SK-N-SH (cell line): Measurements from ENCODE around the gene AURKB. TPM values are rescaled to one million over a fixed set of nuclear protein-coding genes. Genes with fewer than 3 reads are reported as not detected.
A peak's percentile ranks its signal among the peaks of the same experiment; 100 is the strongest.

ENCODE experiments used
- CTCF ChIA-PET: fragments of 300-600, 350-600 bp; formaldehyde crosslinking; extraction: SDS; loops from one replicate; lab custom pipeline; 2021; lab: Yijun Ruan, JAX
- POLR2A ChIA-PET: fragments of 350-600 bp; sonication (Branson Sonifier 250); formaldehyde crosslinking; extraction: SDS; loops from one replicate; lab custom pipeline; 2020; ENCODE audit warnings: antibody characterized with exemption, inconsistent platforms; lab: Yijun Ruan, JAX
- DNase-seq: peaks from one replicate; pipeline ENCODE4 v3.0.0; 2012
- H2AFZ ChIP-seq: fragments of 200-600 bp; sonication (generic); 2 replicates; pipeline ENCODE4 v1.8.1; 2016; ENCODE audit warnings: antibody characterized with exemption, mild to moderate bottlenecking, low read depth
- H3F3A ChIP-seq: fragments of 200-600 bp; sonication (generic); replicated peaks from 2 replicates; pipeline ENCODE3; 2016; ENCODE audit warnings: antibody characterized with exemption, mild to moderate bottlenecking; ENCODE audit not compliant: insufficient read depth
- H3K27ac ChIP-seq, 2 experiments: fragments of 200-500 bp in 1 of 2; fragments of 200-600 bp in 1 of 2; sonication (Bioruptor generic) in 1 of 2; sonication (generic), shearing (Covaris generic) in 1 of 2; 2 replicates each; pipeline versions ENCODE4 v1.5.1 to v1.6.1; 2014 to 2016; ENCODE audit warnings: low read depth in 2 of 2, inconsistent platforms in 1 of 2, low read length in 1 of 2, mild to moderate bottlenecking in 1 of 2, mixed read lengths in 1 of 2
- H3K27me3 ChIP-seq: fragments of 200-600 bp; sonication (generic), shearing (Covaris generic); 2 replicates; pipeline ENCODE4 v1.6.1; 2016; ENCODE audit warnings: mixed run types; ENCODE audit not compliant: insufficient read depth
- H3K36me3 ChIP-seq, 2 experiments: fragments of 200-500 bp in 1 of 2; fragments of 200-600 bp in 1 of 2; sonication (Bioruptor generic) in 1 of 2; sonication (generic) in 1 of 2; replicated peaks in 1 of 2; 2 replicates each; pipeline versions ENCODE3 to v1.5.1; 2014 to 2016; ENCODE audit warnings: low read length in 1 of 2, mild to moderate bottlenecking in 1 of 2; ENCODE audit not compliant: insufficient read depth in 2 of 2, control insufficient read depth in 1 of 2
- H3K4me1 ChIP-seq, 2 experiments: fragments of 200-500 bp in 1 of 2; fragments of 200-600 bp in 1 of 2; sonication (Bioruptor generic) in 1 of 2; sonication (generic), shearing (Covaris generic) in 1 of 2; 2 replicates each; pipeline versions ENCODE4 v1.5.1 to v1.6.1; 2014 to 2016; ENCODE audit warnings: low read depth in 1 of 2, low read length in 1 of 2, mixed run types in 1 of 2; ENCODE audit not compliant: insufficient read depth in 2 of 2, control insufficient read depth in 1 of 2
- H3K4me2 ChIP-seq: fragments of 200-600 bp; sonication (generic), shearing (Covaris generic); 2 replicates; pipeline ENCODE4 v1.6.1; 2017; ENCODE audit warnings: mixed run types
- H3K4me3 ChIP-seq, 2 experiments: fragments of 200-500 bp in 1 of 2; fragments of 200-600 bp in 1 of 2; sonication (Bioruptor generic) in 1 of 2; sonication (generic), shearing (Covaris generic) in 1 of 2; 2 replicates each; pipeline versions ENCODE4 v1.5.1 to v1.8.1; 2014 to 2016; ENCODE audit warnings: low read depth in 2 of 2, inconsistent platforms in 1 of 2, low read length in 1 of 2, mild to moderate bottlenecking in 1 of 2, mixed read lengths in 1 of 2, moderate library complexity in 1 of 2
- H3K79me2 ChIP-seq: fragments of 200-600 bp; sonication (generic); 2 replicates; pipeline ENCODE4 v1.8.1; 2017; ENCODE audit warnings: mild to moderate bottlenecking; ENCODE audit not compliant: insufficient read depth
- H3K9ac ChIP-seq: fragments of 200-600 bp; sonication (generic); 2 replicates; pipeline ENCODE4 v1.6.1; 2017; ENCODE audit warnings: mixed run types
- H3K9me2 ChIP-seq: fragments of 200-600 bp; sonication (generic); 2 replicates; pipeline ENCODE4 v1.6.1; 2017; ENCODE audit warnings: mixed run types
- H3K9me3 ChIP-seq: fragments of 200-600 bp; sonication (generic); 2 replicates; pipeline ENCODE4 v1.6.1; 2017; ENCODE audit warnings: mixed run types, mild to moderate bottlenecking, moderate library complexity
- H4K20me1 ChIP-seq: fragments of 200-600 bp; sonication (generic); 2 replicates; pipeline ENCODE4 v1.6.1; 2017; ENCODE audit warnings: mild to moderate bottlenecking, mixed run types; ENCODE audit not compliant: insufficient read depth
- CHD2 ChIP-seq: fragments of 150-350 bp; IDR thresholded peaks from 2 replicates; pipeline ENCODE4 v1.6.1; 2018; ENCODE audit warnings: low read length; ENCODE audit not compliant: partially characterized antibody
- ELF1 ChIP-seq: IDR thresholded peaks from 2 replicates; pipeline ENCODE4 v1.4.0; 2012
- EP300 ChIP-seq, 2 experiments: IDR thresholded peaks; 2 replicates each; pipeline versions ENCODE4 v1.4.0 to v1.6.1; 2012; ENCODE audit warnings: borderline replicate concordance in 1 of 2, low read depth in 1 of 2, low read length in 1 of 2
- EZH2phosphoT487 ChIP-seq: fragments of 200-600 bp; sonication (generic); IDR thresholded peaks from 2 replicates; pipeline ENCODE4 v1.6.1; 2017; ENCODE audit warnings: low read depth, mixed run types, mild to moderate bottlenecking, antibody characterized with exemption, moderate library complexity, borderline replicate concordance
- FOSL2 ChIP-seq: IDR thresholded peaks from 2 replicates; pipeline ENCODE4 v1.4.0; 2012; ENCODE audit warnings: low read depth, mild to moderate bottlenecking, moderate library complexity, borderline replicate concordance
- FOXJ3 ChIP-seq: sonication (generic); formaldehyde crosslinking; IDR thresholded peaks from 2 replicates; pipeline ENCODE4 v1.5.1; 2020; ENCODE audit warnings: mild to moderate bottlenecking, missing genetic modification reagents
- GABPA ChIP-seq: IDR thresholded peaks from 2 replicates; pipeline ENCODE4 v1.4.0; 2012; ENCODE audit warnings: low read depth, mild to moderate bottlenecking
- GATA2 ChIP-seq: sonication (generic); formaldehyde crosslinking; IDR thresholded peaks from 2 replicates; pipeline ENCODE4 v1.5.0; 2020; ENCODE audit warnings: mild to moderate bottlenecking, missing genetic modification reagents
- MEF2A ChIP-seq: IDR thresholded peaks from 2 replicates; pipeline ENCODE4 v1.4.0; 2012; ENCODE audit warnings: low read depth, borderline replicate concordance
- MXI1 ChIP-seq: IDR thresholded peaks from 2 replicates; pipeline ENCODE4 v1.6.1; 2012; ENCODE audit warnings: mild to moderate bottlenecking, low read depth, low read length, improper control_type of control experiment
- NFIC ChIP-seq: IDR thresholded peaks from 2 replicates; pipeline ENCODE4 v1.4.0; 2012; ENCODE audit warnings: borderline replicate concordance
- NRF1 ChIP-seq: IDR thresholded peaks from 2 replicates; pipeline ENCODE4 v1.6.1; 2012; ENCODE audit warnings: low read depth, mild to moderate bottlenecking, low read length
- POLR2AphosphoS5 ChIP-seq: IDR thresholded peaks from 2 replicates; pipeline ENCODE4 v1.6.1; 2012; ENCODE audit warnings: low read depth, low read length
- RCOR1 ChIP-seq: fragments of 150-350 bp; IDR thresholded peaks from 2 replicates; pipeline ENCODE4 v1.6.1; 2017; ENCODE audit warnings: antibody characterized with exemption, low read length
- RFX5 ChIP-seq: IDR thresholded peaks from 2 replicates; pipeline ENCODE4 v1.6.1; 2012; ENCODE audit warnings: mild to moderate bottlenecking, improper control_type of control experiment, low read length
- SIN3A ChIP-seq: IDR thresholded peaks from 2 replicates; pipeline ENCODE4 v1.6.1; 2012; ENCODE audit warnings: low read depth, mild to moderate bottlenecking, low read length, moderate library complexity, borderline replicate concordance
- SMC3 ChIP-seq: IDR thresholded peaks from 2 replicates; pipeline ENCODE4 v1.6.1; 2012; ENCODE audit warnings: low read depth, low read length, improper control_type of control experiment
- TEAD4 ChIP-seq: IDR thresholded peaks from 2 replicates; pipeline ENCODE4 v1.4.0; 2012; ENCODE audit warnings: mild to moderate bottlenecking, borderline replicate concordance; ENCODE audit not compliant: insufficient read depth
- YY1 ChIP-seq: IDR thresholded peaks from 2 replicates; pipeline ENCODE4 v1.4.0; 2012; ENCODE audit warnings: low read depth, mild to moderate bottlenecking
- WGBS: methylation state at CpG from one replicate; pipeline ENCODE4 v1.1.6; 2017; ENCODE audit warnings: low lambda C conversion rate; 5-methylcytosine and 5-hydroxymethylcytosine counted together
- polyA plus RNA-seq, 3 experiments: library from polyadenylated mRNA; depleted of rRNA; stranded (reverse); fragments of >200 nt; gene quantifications; 2 replicates each; pipeline ENCODE4 v1.2.3, GENCODE V29; 2012
- TF ChIP-seq, protein P1 (sequence below): IDR thresholded peaks from 2 replicates; pipeline ENCODE4 v1.4.0; 2012; ENCODE audit warnings: low read depth, borderline replicate concordance

AURKB gene
- polyA plus RNA-seq, 1 of the 3 experiments (the other 2 are of a cell fraction) = 43.9 TPM

DNA sequence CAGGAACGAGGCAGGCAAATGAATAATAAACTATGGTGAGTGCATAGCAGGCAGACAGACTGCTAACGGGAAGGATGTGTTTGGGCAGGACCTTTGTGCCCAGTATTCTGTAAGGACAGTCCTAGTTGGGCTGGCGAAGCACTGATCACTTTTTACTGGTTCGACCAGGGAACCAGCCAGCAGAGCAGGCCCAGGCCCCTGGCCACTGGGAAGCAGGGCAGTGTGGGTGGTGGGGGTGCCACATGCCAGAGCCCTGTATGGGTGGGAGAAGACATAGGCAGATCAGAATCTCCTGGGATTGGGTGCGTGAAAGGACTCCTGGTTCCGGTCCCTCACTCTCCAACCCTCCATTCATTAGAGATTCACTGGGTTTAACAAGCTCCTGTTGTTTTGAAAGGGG is 43.6 kb downstream of the AURKB start:
- no peak overlapping the region for H3K4me3 ChIP-seq
- H3K9me2 ChIP-seq = no peaks in the 10 kb centered on the region
- H3K9ac ChIP-seq = no peak overlapping the region
- no peaks in the 10 kb centered on the region for H3K36me3 ChIP-seq
- H3K27me3 ChIP-seq = no peaks in the 10 kb centered on the region
- H3K4me2 ChIP-seq = no peak overlapping the region
- no peak overlapping the region for H2AFZ ChIP-seq
- H3K9me3 ChIP-seq = no peaks in the 10 kb centered on the region
- ChIA-PET CTCF (interaction anchor here (1.0 to 1.7 kb wide), 3 partner anchors 9 to 74 kb away, joined by 3 to 4 read pairs (median 3); no protein-coding TSS in a partner anchor), POLR2A (no interaction called here)
- 95% methylated on average over 6 of the region's 6 CpGs for WGBS
- peaks cover 13% of the 10 kb centered on the region for H3K79me2 ChIP-seq
- TF ChIP-seq RCOR1 (no peak), EP300 (IDR thresholded peaks at IDR 0.05; ENCODE audit: borderline replicate concordance in 1 of 2, low read depth in 1 of 2, low read length in 1 of 2) (no peak), TEAD4 (no peak), SIN3A (no peak), FOXJ3 (CRISPR knock-in tag) (no peak), MEF2A (no peak), YY1 (no peak), FOSL2 (no peak), EZH2phosphoT487 (no peak), POLR2AphosphoS5 (no peak), ELF1 (no peak), NFIC (no peak)
- H3K27ac ChIP-seq = peak overlapping the region in 1 of 2 experiments; percentile 72; a peak in 1 of 4 replicates
- H3F3A ChIP-seq = peaks cover 27% of the 10 kb centered on the region
- H3K4me1 ChIP-seq = peaks cover 16 to 19% of the 10 kb centered on the region in 2 experiments; a peak in 3 of 4 replicates
- DNase-seq = no peak
- no peaks in the 10 kb centered on the region for H4K20me1 ChIP-seq

DNA sequence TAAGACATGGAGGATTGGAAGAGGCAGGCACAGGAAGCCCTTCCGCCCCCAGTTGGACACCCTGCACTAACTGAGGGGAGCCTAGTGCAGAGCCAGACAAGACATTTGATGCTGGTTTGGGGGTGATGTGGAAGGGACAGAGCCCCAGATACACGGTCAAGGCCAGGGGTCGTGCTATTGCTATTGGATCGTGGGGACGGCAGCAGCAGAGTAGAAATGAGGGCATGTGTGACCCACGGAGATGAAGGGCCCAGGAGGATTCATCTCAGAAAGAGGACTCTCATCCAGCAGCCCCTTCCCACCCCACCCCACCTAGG is 45.6 kb downstream of the AURKB start:
- Histone ChIP-seq H4K20me1 (no peaks in the 10 kb centered on the region), H3K79me2 (peaks cover 30% of the 10 kb centered on the region), H3K4me2 (no peak overlapping the region), H3F3A (peaks cover 42% of the 10 kb centered on the region), H3K36me3 (peaks cover 5 to 14% of the 10 kb centered on the region in 2 experiments), H3K27ac (peak overlapping the region in 1 of 2 experiments; percentile 79; a peak in 2 of 4 replicates), H3K27me3 (no peaks in the 10 kb centered on the region), H3K4me1 (peaks cover 25 to 27% of the 10 kb centered on the region in 2 experiments; a peak in 3 of 4 replicates), H3K9ac (peak overlapping the region; percentile 100; the same call in 1 of the 2 replicates), H3K4me3 (no peak overlapping the region), H2AFZ (peak overlapping the region; percentile 98; the same call in 1 of the 2 replicates), H3K9me2 (no peaks in the 10 kb centered on the region), H3K9me3 (no peaks in the 10 kb centered on the region)
- TF ChIP-seq, protein P1, sequence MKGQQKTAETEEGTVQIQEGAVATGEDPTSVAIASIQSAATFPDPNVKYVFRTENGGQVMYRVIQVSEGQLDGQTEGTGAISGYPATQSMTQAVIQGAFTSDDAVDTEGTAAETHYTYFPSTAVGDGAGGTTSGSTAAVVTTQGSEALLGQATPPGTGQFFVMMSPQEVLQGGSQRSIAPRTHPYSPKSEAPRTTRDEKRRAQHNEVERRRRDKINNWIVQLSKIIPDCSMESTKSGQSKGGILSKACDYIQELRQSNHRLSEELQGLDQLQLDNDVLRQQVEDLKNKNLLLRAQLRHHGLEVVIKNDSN = no peak
- TF ChIP-seq SMC3 (no peak), NRF1 (no peak), GATA2 (CRISPR knock-in tag) (no peak), CHD2 (no peak), MXI1 (no peak), RFX5 (no peak), GABPA (no peak)
- ChIA-PET CTCF (interaction anchor here (0.7 to 1.4 kb wide), 2 partner anchors 43 to 320 kb away, joined by 3 to 7 read pairs; no protein-coding TSS in a partner anchor), POLR2A (interaction anchor here (0.8 to 1.8 kb wide), 2 partner anchors 9 to 581 kb away, joined by 3 to 36 read pairs; partner anchors contain the start of gene MPDU1)
- 95% methylated on average over 6 of the region's 6 CpGs for WGBS
- DNase-seq = no peak
